ENCODE measurements around the gene ERCC6. TPM values are rescaled to one million over a fixed set of nuclear protein-coding genes. Genes with fewer than 3 reads are reported as not detected.

Gene ERCC6
- polyA plus RNA-seq (2012; ENCODE audit: low read depth, missing spikeins) = 7.1 TPM

DNA sequence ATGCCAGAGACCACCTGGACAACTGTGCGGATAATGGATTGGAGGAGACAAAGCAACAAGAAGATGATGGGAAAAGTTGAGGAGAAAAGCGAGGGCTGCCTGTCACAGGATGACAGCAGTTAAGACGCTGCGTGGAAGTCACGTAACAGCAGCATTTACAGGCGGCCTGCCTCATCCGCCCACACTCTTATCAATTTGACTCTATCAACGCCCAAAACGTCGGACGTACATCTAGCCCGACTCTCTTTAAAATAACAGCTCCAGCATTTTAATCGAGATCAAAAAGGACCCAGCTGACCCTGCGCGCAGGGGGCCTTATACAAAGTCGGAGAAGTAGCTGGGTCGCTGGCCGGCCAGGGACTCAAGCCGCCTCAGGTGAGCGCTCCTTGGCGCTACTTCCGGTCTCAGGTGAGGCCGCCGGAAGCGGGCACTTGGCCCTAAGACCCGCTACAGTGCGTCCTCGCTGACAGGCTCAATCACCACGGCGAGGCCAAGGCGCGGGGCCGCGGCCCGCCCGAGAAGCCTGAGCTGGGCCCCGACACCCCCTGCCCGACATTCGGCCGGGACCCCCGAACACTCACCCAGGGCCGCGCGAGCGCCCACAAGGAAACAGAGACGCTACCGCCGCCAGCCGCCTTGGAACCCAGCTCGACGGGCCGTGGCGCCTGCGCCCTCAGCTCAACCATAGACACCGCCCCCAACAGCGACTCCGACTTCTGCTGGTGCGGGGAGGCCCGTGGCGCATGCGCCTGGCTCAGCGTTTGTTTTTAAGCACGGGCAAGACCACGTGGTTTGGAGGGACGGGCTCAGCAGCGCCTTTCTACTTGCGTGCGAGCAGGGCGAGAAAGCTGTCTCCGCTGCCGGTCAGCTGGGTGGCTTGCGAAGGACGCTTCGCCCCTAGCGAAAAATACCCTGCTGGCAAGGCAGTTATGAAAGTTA is at the start of gene ERCC6:
Gene ERCC6 (minus strand): TSS at position 741 of the 939 bp plus-strand sequence.
- TF ChIP-seq TAF1 (IDR thresholded peaks at IDR 0.05; ENCODE audit: low read depth, low read length) (no peak; the same call in 1 of the 2 replicates), PAX5 (IDR thresholded peaks at IDR 0.05; ENCODE audit: insufficient read depth, low read length, severe bottlenecking) (no peak), POLR2AphosphoS5 (IDR thresholded peaks at IDR 0.05; ENCODE audit: low read depth, low read length) (peak; percentile 57), POLR2A (IDR thresholded peaks at IDR 0.05; ENCODE audit: low read depth, low read length) (peak; percentile 58), POU2F2 (IDR thresholded peaks at IDR 0.05; ENCODE audit: low read depth, low read length) (peak; percentile 42; the same call in 1 of the 2 replicates), SPI1 (IDR thresholded peaks at IDR 0.05; ENCODE audit: low read depth, low read length) (no peak)
- FAIRE-seq = peak; percentile 91
- DNase-seq (ENCODE audit: insufficient read length, low spot score) = peak; percentile 92

DNA sequence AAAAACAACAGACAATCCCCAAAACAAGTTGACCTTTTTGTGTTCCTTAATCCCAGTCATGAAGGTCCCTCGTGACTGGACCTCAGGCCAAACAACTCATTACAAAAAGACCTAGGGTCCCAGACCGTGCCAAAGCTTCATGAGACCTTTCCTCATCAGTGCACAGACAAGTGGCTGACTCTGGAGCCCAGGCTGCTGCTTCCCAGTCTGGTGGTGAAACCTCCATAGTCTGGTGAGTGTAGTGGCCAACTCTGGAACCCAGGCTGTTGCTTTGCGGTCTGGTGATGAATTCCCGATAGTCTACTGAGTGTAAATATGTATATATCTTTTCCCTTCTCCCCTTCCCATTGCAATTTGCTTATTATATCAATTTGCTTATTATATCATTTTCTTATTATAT is 49.1 kb upstream of the ERCC6 start:
- no peak for DNase-seq (ENCODE audit: insufficient read length, low spot score)
- FAIRE-seq = no peak
- TF ChIP-seq TAF1 (IDR thresholded peaks at IDR 0.05; ENCODE audit: low read depth, low read length) = no peak
- no peak for TF ChIP-seq SPI1 (IDR thresholded peaks at IDR 0.05; ENCODE audit: low read depth, low read length)

DNA sequence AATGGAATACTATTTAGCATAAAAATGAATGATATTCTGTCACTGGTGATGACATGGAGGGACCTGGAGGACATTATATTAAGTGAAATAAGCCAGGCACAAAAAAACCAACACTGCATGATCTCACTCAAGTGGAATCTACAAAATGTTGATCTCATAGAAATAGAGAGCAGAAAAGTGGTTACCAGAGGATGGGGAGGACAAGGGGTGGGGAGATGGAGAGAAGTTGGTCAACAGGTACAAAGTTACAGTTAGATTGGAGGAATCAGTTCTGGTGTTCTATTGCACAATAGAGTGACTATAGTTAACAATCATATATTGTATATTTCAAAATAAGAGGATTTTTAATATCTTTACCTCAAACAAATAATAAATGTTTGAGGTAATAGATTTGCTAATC is 46.5 kb upstream of the ERCC6 start:
- DNase-seq (ENCODE audit: insufficient read length, low spot score) (no peak), FAIRE-seq (no peak)
- TF ChIP-seq TAF1 (IDR thresholded peaks at IDR 0.05; ENCODE audit: low read depth, low read length) (no peak), POLR2A (IDR thresholded peaks at IDR 0.05; ENCODE audit: low read depth, low read length) (no peak), SPI1 (IDR thresholded peaks at IDR 0.05; ENCODE audit: low read depth, low read length) (no peak), PAX5 (IDR thresholded peaks at IDR 0.05; ENCODE audit: insufficient read depth, low read length, severe bottlenecking) (no peak), POLR2AphosphoS5 (IDR thresholded peaks at IDR 0.05; ENCODE audit: low read depth, low read length) (no peak), POU2F2 (IDR thresholded peaks at IDR 0.05; ENCODE audit: low read depth, low read length) (no peak)

DNA sequence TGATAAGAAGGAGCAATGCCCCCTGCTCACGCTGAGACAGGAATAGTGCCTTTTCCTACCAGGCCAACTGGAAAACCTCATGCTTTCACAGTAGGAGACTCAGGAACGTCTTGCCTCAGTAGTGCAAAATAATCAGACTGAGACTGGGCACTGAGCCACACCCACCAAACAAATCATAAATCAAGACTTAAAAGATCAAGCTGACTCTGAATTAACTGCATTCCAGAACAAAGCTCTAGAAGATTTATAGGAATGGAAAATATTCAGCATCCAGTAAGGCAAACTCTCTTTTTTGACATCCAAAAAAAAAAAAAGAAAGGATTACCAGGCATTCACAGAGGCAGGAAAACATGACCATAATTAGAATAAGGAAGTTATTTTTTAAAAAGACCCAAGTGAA is 40.7 kb upstream of the ERCC6 start:
- FAIRE-seq = no peak
- DNase-seq (ENCODE audit: insufficient read length, low spot score) = no peak
- TF ChIP-seq TAF1 (IDR thresholded peaks at IDR 0.05; ENCODE audit: low read depth, low read length) (no peak), PAX5 (IDR thresholded peaks at IDR 0.05; ENCODE audit: insufficient read depth, low read length, severe bottlenecking) (no peak), SPI1 (IDR thresholded peaks at IDR 0.05; ENCODE audit: low read depth, low read length) (no peak), POU2F2 (IDR thresholded peaks at IDR 0.05; ENCODE audit: low read depth, low read length) (no peak), POLR2AphosphoS5 (IDR thresholded peaks at IDR 0.05; ENCODE audit: low read depth, low read length) (no peak), POLR2A (IDR thresholded peaks at IDR 0.05; ENCODE audit: low read depth, low read length) (no peak)

DNA sequence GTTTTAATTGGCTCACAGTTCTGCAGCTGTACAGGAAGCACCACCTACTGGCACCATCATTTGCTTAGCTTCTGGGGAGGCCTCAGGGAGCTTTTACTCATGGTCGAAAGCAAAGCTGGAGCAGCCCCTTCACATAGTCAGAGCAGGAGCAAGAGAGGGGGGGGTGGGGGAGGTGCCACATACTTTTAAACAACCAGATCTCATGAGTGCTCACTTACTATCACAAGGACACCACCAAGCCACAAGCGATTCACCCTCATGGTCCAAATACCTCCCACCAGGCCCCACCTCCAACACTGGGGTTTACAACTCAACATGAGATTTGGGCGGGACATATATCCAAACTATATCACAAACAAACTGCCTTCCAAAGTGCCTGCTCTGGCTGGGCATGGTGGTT is 39.5 kb upstream of the ERCC6 start:
- no peak for FAIRE-seq
- DNase-seq (ENCODE audit: insufficient read length, low spot score) = no peak
- TF ChIP-seq POLR2A (IDR thresholded peaks at IDR 0.05; ENCODE audit: low read depth, low read length) (no peak), SPI1 (IDR thresholded peaks at IDR 0.05; ENCODE audit: low read depth, low read length) (no peak), POU2F2 (IDR thresholded peaks at IDR 0.05; ENCODE audit: low read depth, low read length) (no peak), POLR2AphosphoS5 (IDR thresholded peaks at IDR 0.05; ENCODE audit: low read depth, low read length) (no peak), PAX5 (IDR thresholded peaks at IDR 0.05; ENCODE audit: insufficient read depth, low read length, severe bottlenecking) (no peak), TAF1 (IDR thresholded peaks at IDR 0.05; ENCODE audit: low read depth, low read length) (no peak)

DNA sequence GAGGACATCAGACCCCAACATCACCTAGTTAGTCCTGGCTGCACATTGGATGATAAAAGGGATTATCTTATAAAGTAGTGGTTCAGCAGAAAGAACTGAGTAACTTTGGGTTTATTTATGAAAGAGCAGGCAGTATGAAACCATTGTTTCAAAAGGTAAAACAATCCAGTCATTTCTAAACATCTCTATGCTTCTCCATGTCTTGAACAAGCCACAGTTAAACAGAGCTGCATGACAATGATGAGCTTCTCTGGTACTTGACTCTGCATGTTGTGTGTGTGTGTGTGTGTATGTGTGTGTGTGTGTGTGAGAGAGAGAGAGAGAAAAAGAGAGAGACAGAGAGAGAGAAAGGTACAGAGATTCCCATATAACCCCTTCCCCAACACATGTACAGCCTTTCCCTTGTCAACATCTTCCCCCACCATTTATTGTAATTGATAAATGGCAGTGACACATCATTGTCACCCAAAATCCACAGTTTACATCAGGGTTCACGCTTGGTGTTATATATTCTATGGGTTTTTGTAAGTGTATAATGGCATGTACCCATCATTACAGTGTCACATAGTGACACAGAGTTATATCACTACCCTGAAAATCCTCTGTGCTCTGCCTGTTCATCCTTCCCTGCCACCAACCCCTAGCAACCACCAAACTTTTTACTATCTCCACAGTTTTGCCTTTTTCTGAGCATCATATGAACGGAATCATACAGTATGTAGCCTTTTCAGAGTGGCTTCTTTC is 38.4 kb upstream of the ERCC6 start:
- FAIRE-seq (no peak), DNase-seq (ENCODE audit: insufficient read length, low spot score) (no peak)
- TF ChIP-seq POLR2A (IDR thresholded peaks at IDR 0.05; ENCODE audit: low read depth, low read length) = no peak
- no peak for TF ChIP-seq SPI1 (IDR thresholded peaks at IDR 0.05; ENCODE audit: low read depth, low read length)
- no peak for TF ChIP-seq POU2F2 (IDR thresholded peaks at IDR 0.05; ENCODE audit: low read depth, low read length)
- TF ChIP-seq TAF1 (IDR thresholded peaks at IDR 0.05; ENCODE audit: low read depth, low read length) = no peak

DNA sequence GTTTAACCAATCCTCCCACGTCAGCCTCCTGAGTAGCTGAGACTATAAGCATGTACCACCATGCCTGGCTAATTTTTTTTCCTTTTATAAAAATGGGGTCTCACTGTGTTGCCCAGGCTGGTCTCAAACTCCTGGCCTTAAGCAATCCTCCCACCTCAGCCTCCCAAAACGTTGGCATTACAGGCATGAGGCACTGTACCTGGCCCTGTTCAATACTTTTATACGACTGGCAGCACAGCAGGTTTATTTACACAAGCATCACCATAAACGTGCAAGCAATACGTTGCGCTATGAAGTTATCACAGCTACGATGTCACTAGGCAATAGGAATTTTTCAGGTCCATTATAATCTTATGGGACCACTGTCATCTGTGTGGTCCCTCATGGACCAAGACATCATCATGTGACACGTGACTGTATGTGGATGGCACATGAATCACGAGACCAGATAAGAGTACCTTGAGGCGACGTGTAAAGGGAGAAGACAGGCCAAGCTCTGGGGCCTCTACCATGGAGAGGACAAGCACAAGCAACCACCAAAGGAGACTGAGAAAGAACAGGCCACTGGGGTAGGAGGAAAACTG is 36.7 kb upstream of the ERCC6 start:
- TF ChIP-seq POLR2AphosphoS5 (IDR thresholded peaks at IDR 0.05; ENCODE audit: low read depth, low read length) (no peak), TAF1 (IDR thresholded peaks at IDR 0.05; ENCODE audit: low read depth, low read length) (no peak), SPI1 (IDR thresholded peaks at IDR 0.05; ENCODE audit: low read depth, low read length) (no peak)
- FAIRE-seq (no peak), DNase-seq (ENCODE audit: insufficient read length, low spot score) (no peak)

DNA sequence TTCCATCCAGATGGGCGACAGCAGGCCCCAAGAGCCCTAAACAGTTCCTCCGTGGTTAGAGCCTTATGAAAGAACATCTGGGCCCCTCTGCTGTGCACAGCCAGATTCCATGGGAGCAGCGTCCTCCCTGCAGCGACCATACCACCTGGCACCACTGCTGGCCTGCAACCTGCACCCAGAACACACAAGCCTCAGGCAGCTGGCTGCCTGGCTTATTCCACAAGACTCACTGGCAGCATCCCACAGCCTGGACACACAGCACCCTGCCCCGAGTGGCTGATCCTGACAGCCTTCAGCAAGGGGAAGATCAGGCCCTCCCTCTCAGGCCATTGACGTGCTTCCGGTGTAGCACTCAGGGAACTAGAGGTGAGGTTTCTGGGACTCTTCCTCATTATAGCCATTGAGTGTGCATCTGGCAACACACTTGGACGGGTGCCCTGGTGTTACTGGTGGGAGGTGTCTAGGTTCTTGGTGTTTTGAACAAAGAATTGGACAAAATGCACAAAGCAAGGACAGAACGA is 33.7 kb upstream of the ERCC6 start:
- DNase-seq (ENCODE audit: insufficient read length, low spot score) (no peak), FAIRE-seq (no peak)
- TF ChIP-seq PAX5 (IDR thresholded peaks at IDR 0.05; ENCODE audit: insufficient read depth, low read length, severe bottlenecking) (no peak), TAF1 (IDR thresholded peaks at IDR 0.05; ENCODE audit: low read depth, low read length) (no peak), SPI1 (IDR thresholded peaks at IDR 0.05; ENCODE audit: low read depth, low read length) (no peak), POLR2AphosphoS5 (IDR thresholded peaks at IDR 0.05; ENCODE audit: low read depth, low read length) (no peak), POLR2A (IDR thresholded peaks at IDR 0.05; ENCODE audit: low read depth, low read length) (no peak), POU2F2 (IDR thresholded peaks at IDR 0.05; ENCODE audit: low read depth, low read length) (no peak)

DNA sequence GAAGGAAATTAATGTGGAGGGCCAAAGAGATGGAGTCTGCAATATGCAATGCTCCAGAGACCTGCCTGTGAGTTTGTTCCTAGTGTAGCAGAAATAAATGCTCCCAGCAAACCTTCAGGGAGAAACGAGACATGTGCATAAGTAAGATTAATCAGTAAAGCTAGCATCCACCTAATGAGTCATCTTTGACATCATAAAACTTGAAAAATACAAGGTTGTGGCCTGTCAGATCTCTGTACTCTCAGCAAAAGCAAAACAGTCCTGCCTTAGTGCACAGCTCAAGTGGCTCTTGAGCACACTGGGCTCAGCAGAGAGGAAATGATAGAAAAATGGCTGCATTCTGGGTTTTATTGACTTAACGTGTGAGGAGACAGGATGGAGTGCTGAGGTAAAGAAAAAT is 32.5 kb upstream of the ERCC6 start:
- DNase-seq (ENCODE audit: insufficient read length, low spot score) (no peak), FAIRE-seq (no peak)
- TF ChIP-seq TAF1 (IDR thresholded peaks at IDR 0.05; ENCODE audit: low read depth, low read length) = no peak
- no peak for TF ChIP-seq SPI1 (IDR thresholded peaks at IDR 0.05; ENCODE audit: low read depth, low read length)
- no peak for TF ChIP-seq POU2F2 (IDR thresholded peaks at IDR 0.05; ENCODE audit: low read depth, low read length)
- TF ChIP-seq POLR2AphosphoS5 (IDR thresholded peaks at IDR 0.05; ENCODE audit: low read depth, low read length) = no peak
- no peak for TF ChIP-seq POLR2A (IDR thresholded peaks at IDR 0.05; ENCODE audit: low read depth, low read length)
- TF ChIP-seq PAX5 (IDR thresholded peaks at IDR 0.05; ENCODE audit: insufficient read depth, low read length, severe bottlenecking) = no peak

Measured in GM12891 (cell line).